NCI-H1105 treated with DMSO at 0.1 percent for 48 hours (cell line): ENCODE data around the gene TGFBI.

Source experiments
- DNase-seq: peaks from one replicate; lab custom pipeline; 2025; lab: John Stamatoyannopoulos, UW

The TGFBI gene

GRCh38 chr5:136001466-136001981 lies 27.3 kb upstream of the TGFBI start:
- DNase-seq = no peak

DNA sequence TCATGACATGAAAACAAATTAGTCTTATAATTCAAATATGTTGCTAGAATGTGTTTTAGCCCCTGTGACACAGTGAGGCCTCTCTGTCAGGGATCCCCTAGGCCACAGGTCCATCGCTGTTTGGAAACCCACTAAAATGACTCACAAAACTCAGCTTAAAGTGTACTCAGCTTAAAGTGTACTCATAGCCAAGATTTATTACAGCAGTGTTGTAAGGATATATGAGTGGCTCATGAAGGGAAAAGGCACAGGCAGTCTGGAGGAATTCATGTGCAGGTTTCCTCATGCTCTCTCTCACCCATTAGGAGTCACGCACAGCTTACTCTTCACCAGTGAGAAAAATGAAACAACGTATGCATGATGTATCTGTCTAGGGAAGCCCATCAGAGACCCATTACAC lies 24.4 kb upstream of the TGFBI start:
- DNase-seq = no peak

DNA sequence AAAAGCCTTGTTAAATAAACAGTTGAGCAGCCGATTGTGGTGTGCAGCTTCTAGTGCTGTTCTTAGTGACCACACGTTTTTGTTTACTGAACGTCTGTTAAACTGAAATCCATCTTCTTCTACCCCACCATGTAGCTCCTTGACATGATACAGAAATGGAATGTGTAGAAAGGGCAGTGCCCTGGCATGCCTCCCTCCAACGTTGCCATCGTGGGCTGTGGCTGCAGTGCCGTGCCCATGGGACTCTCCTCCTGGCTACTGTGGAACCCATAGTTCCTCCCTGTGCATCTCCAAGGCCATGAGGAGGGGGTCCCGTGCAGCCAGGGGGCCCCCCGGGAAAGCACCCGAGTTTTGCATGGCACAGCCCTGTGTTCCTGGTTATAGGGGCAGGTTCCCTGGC lies 23.3 kb upstream of the TGFBI start:
- DNase-seq = no peak

GRCh38 chr5:136006164-136006563 lies 22.6 kb upstream of the TGFBI start:
- no peak for DNase-seq

- DNase-seq = no peak
Measured at GRCh38 chr5:136006761-136007251, 22.0 kb upstream of the TGFBI start.

- DNase-seq = no peak
Measured at GRCh38 chr5:136007271-136007670, 21.5 kb upstream of the TGFBI start.

- DNase-seq = peak; percentile 16
Measured at GRCh38 chr5:136011414-136012001, 17.3 kb upstream of the TGFBI start.

DNA sequence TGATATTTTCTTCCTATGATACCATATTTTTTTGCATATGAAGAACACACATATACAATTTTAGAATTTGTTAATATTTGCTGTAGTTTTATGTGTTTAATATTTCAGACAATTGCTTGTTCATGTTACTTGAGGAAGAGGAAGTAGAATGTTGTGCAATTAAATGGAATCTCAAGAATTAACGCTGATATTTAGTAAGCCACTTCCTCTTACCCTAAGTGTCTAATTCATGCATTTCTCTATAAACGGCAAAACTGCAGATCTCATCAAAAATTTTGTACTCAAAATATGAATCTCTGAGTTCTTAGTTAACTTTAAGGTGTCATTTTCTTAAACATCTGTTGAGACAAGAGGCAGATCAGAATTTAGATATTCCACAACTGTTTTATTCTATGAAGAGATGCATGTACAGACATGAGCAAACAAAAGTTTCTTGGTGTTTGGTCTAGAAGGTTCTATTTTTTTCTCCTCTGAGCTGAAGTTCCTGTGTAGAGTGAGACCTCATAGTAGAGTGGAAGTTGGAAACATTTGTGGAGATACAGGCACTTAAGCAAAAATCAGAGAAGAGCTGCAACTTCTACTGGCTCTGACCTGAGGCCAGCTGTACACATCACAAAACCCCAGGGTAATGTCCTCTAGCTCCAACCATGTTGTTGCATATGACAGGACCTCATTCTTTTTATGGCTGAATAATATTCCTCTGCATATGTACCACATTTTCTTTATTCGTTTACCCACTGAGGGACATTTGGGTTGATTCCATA lies 16.6 kb upstream of the TGFBI start:
- DNase-seq = no peak

DNA sequence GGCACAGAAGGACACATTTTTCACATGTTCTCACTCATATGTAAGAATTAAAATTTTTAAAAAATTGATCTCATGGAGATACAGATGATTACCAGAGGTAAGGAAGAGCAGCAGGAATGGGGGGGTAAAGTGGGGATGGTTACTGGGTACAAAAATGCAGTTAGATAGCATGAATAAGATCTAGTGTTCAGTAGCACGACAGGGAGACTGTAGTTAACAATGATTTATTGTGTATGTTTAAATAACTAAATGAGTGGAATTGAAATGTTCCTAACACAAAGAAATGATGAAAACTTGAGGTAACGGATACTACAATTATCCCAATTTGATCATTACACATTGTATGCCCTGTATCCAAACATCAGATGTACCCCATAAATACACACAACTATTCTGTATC lies 15.2 kb upstream of the TGFBI start:
- no peak for DNase-seq

GRCh38 chr5:136014049-136015002 lies 14.5 kb upstream of the TGFBI start:
- no peak for DNase-seq

GRCh38 chr5:136015003-136015375 lies 13.8 kb upstream of the TGFBI start:
- no peak for DNase-seq

- peak; percentile 6 for DNase-seq
Measured at GRCh38 chr5:136015966-136016650, 12.7 kb upstream of the TGFBI start.

DNA sequence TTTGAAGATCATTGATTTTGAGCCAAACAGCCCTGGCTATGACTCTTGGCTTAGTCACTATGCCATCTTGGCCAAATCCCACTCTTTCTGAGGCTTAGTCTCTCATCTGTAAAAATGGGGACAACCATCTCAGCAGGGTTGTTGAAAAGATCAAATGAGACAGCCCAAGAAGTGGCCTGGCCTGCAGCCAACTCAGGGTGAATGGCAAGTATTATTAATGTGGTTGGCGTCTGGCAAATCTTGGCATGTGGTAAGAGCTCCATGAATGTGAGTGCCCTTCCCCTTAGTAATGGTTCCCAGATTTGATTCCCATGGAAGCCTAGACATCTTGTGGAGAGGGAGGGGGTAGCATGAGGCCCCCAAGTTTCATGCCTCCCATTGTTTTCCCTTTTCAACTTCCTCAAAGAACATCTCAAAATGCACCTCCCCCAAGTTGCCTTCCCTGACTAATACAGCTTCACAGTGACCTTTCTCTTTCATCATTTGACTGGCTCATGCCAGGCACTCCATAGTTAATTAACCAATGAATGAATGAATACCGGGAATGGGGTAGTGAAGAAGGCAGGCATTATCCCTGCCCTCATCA lies 11.8 kb upstream of the TGFBI start:
- DNase-seq = peak; percentile 54

DNA sequence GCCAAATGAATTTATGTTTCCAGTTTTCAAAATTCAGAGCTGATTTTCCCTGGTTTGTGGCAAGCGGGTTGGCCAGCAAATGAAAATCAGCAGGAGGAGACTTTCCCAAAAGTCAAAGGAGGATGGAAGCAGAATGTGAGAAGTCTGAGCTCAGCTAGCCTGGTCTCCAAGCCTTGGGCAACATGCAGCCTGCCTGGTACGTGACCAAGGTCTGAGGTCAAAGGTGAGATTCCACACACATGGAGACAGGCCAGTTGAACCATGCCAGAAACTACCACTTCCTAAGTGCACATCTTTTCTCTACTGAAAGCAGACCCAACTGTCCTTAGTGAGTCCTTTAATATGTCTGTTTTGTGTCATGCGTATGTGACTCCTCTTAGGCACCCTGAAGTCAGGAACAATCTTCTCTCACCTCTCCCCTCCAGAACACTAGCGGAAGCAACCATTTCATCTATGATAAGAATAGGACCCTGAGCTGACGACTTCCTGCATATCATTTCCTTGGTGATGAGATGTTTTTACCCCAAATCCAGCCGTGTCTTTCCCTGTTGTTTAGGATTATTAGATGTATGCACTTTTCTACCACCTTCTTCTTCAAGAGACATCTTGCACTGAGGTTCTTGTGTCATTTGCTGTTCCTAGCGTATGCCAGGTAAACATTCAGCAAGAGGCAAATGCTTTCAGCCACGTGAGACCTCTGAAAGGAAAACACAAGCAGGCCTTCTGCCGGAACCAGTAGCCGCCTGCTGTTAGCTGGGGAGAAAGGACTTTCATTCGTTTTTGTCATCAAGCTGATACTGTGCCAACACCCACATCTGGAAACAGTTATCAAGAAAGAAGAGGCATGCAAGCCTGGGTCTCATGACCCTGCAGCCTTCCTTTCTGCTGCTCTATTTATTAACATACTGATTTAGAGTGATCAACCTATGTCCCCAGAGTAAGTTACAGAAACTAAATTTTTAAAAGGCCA lies 9.7 kb upstream of the TGFBI start:
- DNase-seq = no peak

DNA sequence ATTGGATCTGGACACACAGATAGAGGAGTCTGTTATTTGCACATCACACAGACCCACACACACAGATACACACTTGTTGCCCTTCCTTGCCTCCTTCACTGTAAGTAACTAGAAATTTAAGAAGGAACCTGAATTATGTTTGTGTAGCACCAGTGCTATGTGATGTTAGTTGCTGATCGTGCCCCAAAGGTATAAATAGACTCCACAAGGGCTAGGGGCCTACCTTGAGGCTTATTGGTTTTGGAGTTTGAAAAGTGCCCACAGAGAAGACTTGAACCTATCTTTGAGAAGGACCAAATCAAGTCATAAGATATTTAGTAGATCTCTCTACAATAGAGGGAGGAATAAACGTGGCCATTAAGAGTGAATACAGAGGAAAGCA lies 8.8 kb upstream of the TGFBI start:
- no peak for DNase-seq

GRCh38 chr5:136020383-136021015 lies 8.3 kb upstream of the TGFBI start:
- no peak for DNase-seq

DNA sequence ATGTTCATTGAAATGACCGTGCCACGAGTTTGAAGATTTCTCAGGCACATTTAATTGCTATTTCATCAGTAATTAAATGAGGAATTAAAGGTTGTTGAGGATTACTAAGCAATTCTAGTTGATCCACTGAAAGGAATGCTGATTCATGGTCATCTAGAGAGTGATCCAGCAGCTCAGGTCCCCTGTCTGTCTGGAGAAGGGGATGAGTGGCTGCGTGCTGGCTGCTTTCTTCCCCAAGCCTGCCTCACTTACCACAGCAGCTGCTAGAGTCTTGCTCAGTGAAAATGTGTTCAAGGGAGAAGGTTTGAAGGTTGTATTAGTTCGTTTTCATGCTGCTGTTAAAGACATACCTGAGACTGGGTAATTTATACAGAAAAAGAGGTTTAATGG lies 7.8 kb upstream of the TGFBI start:
- DNase-seq = no peak

- no peak for DNase-seq
Measured at GRCh38 chr5:136022965-136023364, 5.8 kb upstream of the TGFBI start.

- no peak for DNase-seq
Measured at GRCh38 chr5:136023958-136024541, 4.7 kb upstream of the TGFBI start.
